HCT116 (cell line): ENCODE measurements around the gene EGFL7. TPM values are rescaled to one million over a fixed set of nuclear protein-coding genes. Genes with fewer than 3 reads are reported as not detected.

Source experiments
- ATAC-seq: fragments of 200-7000 bp; cut with Tn5 transposase; 2 replicates; pipeline ENCODE4 v1.9.1; 2020; ENCODE audit warnings: mild to moderate bottlenecking, moderate library complexity
- BruUV-seq: library from RNA; stranded (reverse); fragments of 400-500 nt; replicated peaks from 2 replicates; lab custom pipeline; 2021; lab: Mats Ljungman, UMichigan
- CTCF ChIA-PET: fragments of 300-600 bp; sonication (Branson Sonifier 250); formaldehyde crosslinking; loops from one replicate; lab custom pipeline; 2021; ENCODE audit warnings: antibody characterized with exemption; lab: Charles Lee
- POLR2A ChIA-PET: fragments of 300-600, 350-600 bp; sonication (Branson Sonifier 250); formaldehyde crosslinking; loops from one replicate; lab custom pipeline; 2021; ENCODE audit warnings: antibody characterized with exemption; lab: Charles Lee
- RAD21 ChIA-PET, 2 experiments: fragments of 300-600 bp; sonication (Branson Sonifier 250); formaldehyde crosslinking; loops; one replicate each; lab custom pipeline; 2023; ENCODE audit warnings: low total read pairs in 2 of 2; ENCODE audit not compliant: uncharacterized antibody in 2 of 2, unreplicated experiment in 2 of 2, low non-redundant PET in 1 of 2; lab: Charles Lee
- DNase-seq: peaks from one replicate; pipeline ENCODE4 v3.0.0-alpha.2; 2010; ENCODE audit warnings: low read depth, low spot score
- H2AFZ ChIP-seq: fragments of 200-600 bp; shearing (Covaris generic), sonication (generic); 2 replicates; pipeline ENCODE4 v1.6.1; 2017; ENCODE audit warnings: low read depth, mixed run types, mixed read lengths, antibody characterized with exemption, low read length; ENCODE audit not compliant: poor library complexity, severe bottlenecking
- H3K27ac ChIP-seq: 2 replicates; pipeline ENCODE4 v1.5.1; 2012; ENCODE audit warnings: low read depth, low read length
- H3K27me3 ChIP-seq: fragments of 200-600 bp; sonication (generic); 2 replicates; pipeline ENCODE4 v1.6.1; 2016; ENCODE audit warnings: mixed run types, low read length, mixed read lengths; ENCODE audit not compliant: insufficient read depth
- H3K36me3 ChIP-seq, 2 experiments: fragments of 200-500 bp in 1 of 2; fragments of 200-600 bp in 1 of 2; sonication (Bioruptor generic) in 1 of 2; sonication (generic) in 1 of 2; 2 replicates each; pipeline versions ENCODE4 v1.5.1 to v1.6.1; 2014 to 2016; ENCODE audit warnings: low read length in 2 of 2, inconsistent platforms in 1 of 2, mixed read lengths in 1 of 2, mixed run types in 1 of 2; ENCODE audit not compliant: insufficient read depth in 2 of 2, control insufficient read depth in 1 of 2
- H3K4me1 ChIP-seq, 2 experiments: fragments of 200-600 bp in 1 of 2; sonication (generic) in 1 of 2; 2 replicates each; pipeline versions ENCODE4 v1.5.1 to v1.6.1; 2012 to 2017; ENCODE audit warnings: low read length in 2 of 2, inconsistent platforms in 1 of 2, mild to moderate bottlenecking in 1 of 2, mixed read lengths in 1 of 2, mixed run types in 1 of 2, moderate library complexity in 1 of 2; ENCODE audit not compliant: insufficient read depth in 2 of 2, control insufficient read depth in 1 of 2
- H3K4me2 ChIP-seq: fragments of 200-600 bp; sonication (generic); 2 replicates; pipeline ENCODE4 v1.6.1; 2017; ENCODE audit warnings: mixed run types, low read length, mixed read lengths
- H3K4me3 ChIP-seq, 2 experiments: fragments of 200-600 bp in 1 of 2; sonication (generic) in 1 of 2; replicated peaks in 1 of 2; 2 replicates each; pipeline ENCODE4 v1.5.1; 2011 to 2016; ENCODE audit warnings: low read length in 2 of 2, control low read depth in 1 of 2, low read depth in 1 of 2, mild to moderate bottlenecking in 1 of 2, mixed read lengths in 1 of 2, mixed run types in 1 of 2
- H3K79me2 ChIP-seq: fragments of 200-600 bp; sonication (generic); 2 replicates; pipeline ENCODE4 v1.6.1; 2017; ENCODE audit warnings: mild to moderate bottlenecking, mixed run types, low read length, moderate library complexity, mixed read lengths; ENCODE audit not compliant: insufficient read depth
- H3K9ac ChIP-seq: fragments of 200-600 bp; sonication (generic); 2 replicates; pipeline ENCODE4 v1.6.1; 2016; ENCODE audit warnings: low read length, mixed read lengths
- H3K9me2 ChIP-seq: fragments of 200-600 bp; sonication (generic), shearing (Covaris generic); 2 replicates; pipeline ENCODE4 v1.6.1; 2017; ENCODE audit warnings: mixed run types, mild to moderate bottlenecking, moderate library complexity; ENCODE audit not compliant: insufficient read depth
- H3K9me3 ChIP-seq, 2 experiments: fragments of 200-500 bp in 1 of 2; fragments of 200-600 bp in 1 of 2; sonication (Bioruptor generic) in 1 of 2; sonication (generic) in 1 of 2; 2 replicates each; pipeline ENCODE4 v1.6.1; 2014 to 2017; ENCODE audit warnings: low read length in 2 of 2, mixed read lengths in 2 of 2, inconsistent platforms in 1 of 2, low read depth in 1 of 2, mild to moderate bottlenecking in 1 of 2, mixed run types in 1 of 2, moderate library complexity in 1 of 2; ENCODE audit not compliant: control insufficient read depth in 1 of 2, insufficient read depth in 1 of 2
- H4K20me1 ChIP-seq: fragments of 200-600 bp; sonication (generic), shearing (Covaris generic); 2 replicates; pipeline ENCODE4 v1.6.1; 2017; ENCODE audit warnings: mixed run types, mild to moderate bottlenecking, moderate library complexity; ENCODE audit not compliant: insufficient read depth
- CTCF ChIP-seq, 3 experiments: fragments of 200-600 bp in 1 of 3; sonication (generic) in 1 of 3; IDR thresholded peaks in 2 of 3; conservative IDR thresholded peaks in 1 of 3; 2 replicates each; pipeline ENCODE4 v1.5.1; 2012 to 2017; ENCODE audit warnings: low read depth in 2 of 3, low read length in 2 of 3, antibody characterized with exemption in 1 of 3, borderline replicate concordance in 1 of 3, control low read depth in 1 of 3, mild to moderate bottlenecking in 1 of 3, mixed read lengths in 1 of 3, mixed run types in 1 of 3, moderate library complexity in 1 of 3; ENCODE audit not compliant: insufficient read depth in 1 of 3
- ELF1 ChIP-seq: IDR thresholded peaks from 2 replicates; pipeline ENCODE4 v1.6.1; 2012; ENCODE audit warnings: low read depth, borderline replicate concordance
- EZH2 ChIP-seq: fragments of 200-600 bp; sonication (generic); IDR thresholded peaks from 2 replicates; pipeline ENCODE4 v1.6.1; 2017; ENCODE audit warnings: antibody characterized with exemption, mixed run types
- FOSL1 ChIP-seq: IDR thresholded peaks from 2 replicates; pipeline ENCODE4 v1.6.1; 2012; ENCODE audit warnings: low read depth
- JUND ChIP-seq: IDR thresholded peaks from 2 replicates; pipeline ENCODE4 v1.6.1; 2012
- POLR2A ChIP-seq: IDR thresholded peaks from 2 replicates; pipeline ENCODE4 v1.7.0; 2011; ENCODE audit warnings: borderline replicate concordance; ENCODE audit not compliant: insufficient read depth, insufficient read length; ENCODE audit errors: extremely low read depth
- POLR2AphosphoS5 ChIP-seq: IDR thresholded peaks from 2 replicates; pipeline ENCODE4 v1.6.1; 2011; ENCODE audit warnings: mild to moderate bottlenecking, low read depth, low read length, moderate library complexity
- SP1 ChIP-seq: IDR thresholded peaks from 2 replicates; pipeline ENCODE4 v1.6.1; 2012; ENCODE audit warnings: low read depth
- YY1 ChIP-seq: IDR thresholded peaks from 2 replicates; pipeline ENCODE4 v1.6.1; 2011; ENCODE audit warnings: low read length, low read depth, moderate library complexity, mild to moderate bottlenecking; ENCODE audit not compliant: insufficient replicate concordance; ENCODE audit errors: extremely low read depth
- ZBTB33 ChIP-seq: IDR thresholded peaks from 2 replicates; pipeline ENCODE4 v1.6.1; 2011; ENCODE audit warnings: mild to moderate bottlenecking, low read length, moderate library complexity; ENCODE audit not compliant: insufficient replicate concordance; ENCODE audit errors: extremely low read depth
- ZFX ChIP-seq: fragments of 450-650 bp; IDR thresholded peaks from 2 replicates; pipeline ENCODE4 v1.6.1; 2017
- ZNF274 ChIP-seq: fragments of 200-500 bp; sonication (Bioruptor generic); IDR thresholded peaks from 2 replicates; pipeline ENCODE4 v1.6.1; 2014; ENCODE audit warnings: mild to moderate bottlenecking, low read depth, low read length, inconsistent platforms
- intact Hi-C: fragments of 100-400 bp; cut with micrococcal nuclease; formaldehyde crosslinking; loops from 2 replicates; pipeline ENCODE4 v1.10.0; 2022
- total RNA-seq: library from RNA; stranded (reverse); gene quantifications from one replicate; pipeline ENCODE4 v1.2.1, GENCODE V29; 2021; ENCODE audit not compliant: unreplicated experiment

The EGFL7 gene
- total RNA-seq, 1 experiment from 2014 or later = 82.0 TPM

- DNase-seq = no peak
- Histone ChIP-seq H3K36me3 (no peaks in the 10 kb centered on the region), H3K9ac (no peak overlapping the region)
- CTCF ChIA-PET = no interaction called here
- TF ChIP-seq ZNF274 (no peak), YY1 (no peak), ZFX (no peak), ELF1 (no peak), FOSL1 (no peak), POLR2AphosphoS5 (no peak), EZH2 (no peak), JUND (no peak)
- TF ChIP-seq, all 23 proteins: peak for 0
- H3K79me2 ChIP-seq = no peaks in the 10 kb centered on the region
- ChIA-PET POLR2A (no interaction called here), RAD21 (no interaction called here)
- H3K4me2 ChIP-seq = no peak overlapping the region
- no peak overlapping the region; the same call in 1 of the 2 replicates for H3K27ac ChIP-seq
- intact Hi-C loops = no loop called here
- no peaks in the 10 kb centered on the region for H3K9me3 ChIP-seq
- no peak overlapping the region for H3K4me3 ChIP-seq
- H2AFZ ChIP-seq = no peak overlapping the region
- H4K20me1 ChIP-seq = no peaks in the 10 kb centered on the region
- no TSS peak for BruUV-seq
- no peak for ATAC-seq
- no peaks in the 10 kb centered on the region for H3K27me3 ChIP-seq
- no peaks in the 10 kb centered on the region for H3K9me2 ChIP-seq
- peaks cover 38 to 71% of the 10 kb centered on the region in 2 experiments for H3K4me1 ChIP-seq
These were observed 34.6 kb downstream of the EGFL7 start for GRCh38 chr9:136697146-136697820.

- DNase-seq (no peak), ATAC-seq (no peak)
- Histone ChIP-seq H3K4me3 (no peak overlapping the region), H3K27ac (no peak overlapping the region; the same call in 1 of the 2 replicates), H3K9ac (no peak overlapping the region), H3K36me3 (no peaks in the 10 kb centered on the region), H3K9me3 (no peaks in the 10 kb centered on the region), H4K20me1 (no peaks in the 10 kb centered on the region), H3K4me1 (peaks cover 31 to 64% of the 10 kb centered on the region in 2 experiments), H3K27me3 (no peaks in the 10 kb centered on the region), H3K9me2 (no peaks in the 10 kb centered on the region), H3K79me2 (no peaks in the 10 kb centered on the region), H3K4me2 (no peak overlapping the region), H2AFZ (no peak overlapping the region)
- intact Hi-C loops = no loop called here
- ChIA-PET RAD21 (no interaction called here), CTCF (no interaction called here), POLR2A (no interaction called here)
- no TSS peak for BruUV-seq
- TF ChIP-seq ZBTB33 (no peak), POLR2A (no peak), SP1 (no peak), EZH2 (no peak), ZNF274 (no peak), CTCF (IDR thresholded peaks at IDR 0.05 in 2 of 3, conservative IDR thresholded peaks at IDR 0.05 in 1 of 3; ENCODE audit: borderline replicate concordance in 1 of 3, insufficient read depth in 1 of 3, low read depth in 2 of 3, low read length in 2 of 3) (no peak)
These were observed 35.3 kb downstream of the EGFL7 start for GRCh38 chr9:136697821-136698526.
